Endothelial cell of umbilical vein (primary cell): Measurements from ENCODE around the gene BCAN.

ENCODE experiments used
- CTCF ChIP-seq, 2 donors: IDR thresholded peaks; 1 replicate in 1 of 2; 2 replicates in 1 of 2; pipeline ENCODE4 v1.5.1; 2011; ENCODE audit warnings: low read length in 2 of 2, mild to moderate bottlenecking in 2 of 2, moderate library complexity in 2 of 2, control low read depth in 1 of 2, inconsistent platforms in 1 of 2, low read depth in 1 of 2; ENCODE audit not compliant: insufficient read depth in 1 of 2; ENCODE audit errors: extremely low read depth in 1 of 2
- EZH2 ChIP-seq: IDR thresholded peaks from 2 replicates; pipeline ENCODE4 v1.6.1; 2012; ENCODE audit warnings: borderline replicate concordance, low read depth, mild to moderate bottlenecking, moderate library complexity, low read length, inconsistent platforms; ENCODE audit not compliant: severe bottlenecking
- MAX ChIP-seq: IDR thresholded peaks from 2 replicates; pipeline ENCODE4 v1.6.1; 2011; ENCODE audit not compliant: insufficient read depth, insufficient read length
- POLR2A ChIP-seq: IDR thresholded peaks from 2 replicates; pipeline ENCODE4 v1.6.1; 2012; ENCODE audit warnings: low read depth, mild to moderate bottlenecking, control low read depth, low read length
- POLR2AphosphoS5 ChIP-seq: IDR thresholded peaks from 2 replicates; pipeline ENCODE4 v1.6.1; 2012; ENCODE audit warnings: low read depth, mild to moderate bottlenecking, control low read depth, low read length, moderate library complexity; ENCODE audit not compliant: insufficient read depth

GRCh38 chr1:156708218-156708661 lies 66.3 kb downstream of the BCAN start:
- TF ChIP-seq CTCF (IDR thresholded peaks at IDR 0.05; ENCODE audit: extremely low read depth in 1 of 2, insufficient read depth in 1 of 2, low read depth in 1 of 2, low read length in 2 of 2) (no peak), MAX (no peak), POLR2A (no peak), POLR2AphosphoS5 (no peak), EZH2 (no peak)
